GM12864 (cell line): ENCODE results near the gene DAB2IP.
A peak's percentile ranks its signal among the peaks of the same experiment; 100 is the strongest.

ENCODE experiments used
- DNase-seq: peaks from one replicate; pipeline ENCODE4 v3.0.0-alpha.2; 2011; ENCODE audit warnings: low read depth
- H3K4me3 ChIP-seq: 2 replicates; pipeline ENCODE4 v1.5.1; 2011; ENCODE audit warnings: mild to moderate bottlenecking, low read depth, low read length, control low read depth
- TF ChIP-seq, protein P1 (sequence below): IDR thresholded peaks from 2 replicates; pipeline ENCODE4 v1.5.1; 2011; ENCODE audit warnings: low read depth, mild to moderate bottlenecking, moderate library complexity, low read length, control low read depth, inconsistent platforms; ENCODE audit errors: missing control alignments

The DAB2IP gene

GRCh38 chr9:121822093-121823085 is 171.0 kb downstream of the DAB2IP start:
- TF ChIP-seq, protein P1, sequence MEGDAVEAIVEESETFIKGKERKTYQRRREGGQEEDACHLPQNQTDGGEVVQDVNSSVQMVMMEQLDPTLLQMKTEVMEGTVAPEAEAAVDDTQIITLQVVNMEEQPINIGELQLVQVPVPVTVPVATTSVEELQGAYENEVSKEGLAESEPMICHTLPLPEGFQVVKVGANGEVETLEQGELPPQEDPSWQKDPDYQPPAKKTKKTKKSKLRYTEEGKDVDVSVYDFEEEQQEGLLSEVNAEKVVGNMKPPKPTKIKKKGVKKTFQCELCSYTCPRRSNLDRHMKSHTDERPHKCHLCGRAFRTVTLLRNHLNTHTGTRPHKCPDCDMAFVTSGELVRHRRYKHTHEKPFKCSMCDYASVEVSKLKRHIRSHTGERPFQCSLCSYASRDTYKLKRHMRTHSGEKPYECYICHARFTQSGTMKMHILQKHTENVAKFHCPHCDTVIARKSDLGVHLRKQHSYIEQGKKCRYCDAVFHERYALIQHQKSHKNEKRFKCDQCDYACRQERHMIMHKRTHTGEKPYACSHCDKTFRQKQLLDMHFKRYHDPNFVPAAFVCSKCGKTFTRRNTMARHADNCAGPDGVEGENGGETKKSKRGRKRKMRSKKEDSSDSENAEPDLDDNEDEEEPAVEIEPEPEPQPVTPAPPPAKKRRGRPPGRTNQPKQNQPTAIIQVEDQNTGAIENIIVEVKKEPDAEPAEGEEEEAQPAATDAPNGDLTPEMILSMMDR: no peak
- no peak overlapping the region for H3K4me3 ChIP-seq
- DNase-seq: no peak

- no peak for DNase-seq
- H3K4me3 ChIP-seq: no peak overlapping the region
- TF ChIP-seq, protein P1: no peak
These were observed 172.2 kb downstream of the DAB2IP start for GRCh38 chr9:121823451-121824169.

DNA sequence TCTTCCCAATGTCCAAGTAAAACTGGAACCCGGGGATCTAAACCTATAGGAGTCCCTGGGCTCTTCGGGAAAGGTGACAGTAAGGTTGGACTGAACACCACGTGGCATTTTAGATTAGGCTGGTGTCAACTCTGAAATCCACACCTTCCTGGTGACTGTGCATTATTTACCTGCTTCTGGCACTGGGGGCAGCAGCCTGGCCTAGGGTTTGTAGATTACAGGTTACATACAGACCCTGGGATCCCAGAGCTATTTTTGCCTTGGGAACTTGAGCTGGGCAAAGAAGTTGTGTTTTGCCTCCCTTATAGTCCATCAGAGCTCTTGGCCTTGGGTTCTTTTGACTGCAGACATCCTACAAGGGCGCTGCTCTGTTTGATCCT is 173.2 kb downstream of the DAB2IP start:
- TF ChIP-seq, protein P1: peak; percentile 20
- no peak for DNase-seq
- no peak overlapping the region for H3K4me3 ChIP-seq

DNA sequence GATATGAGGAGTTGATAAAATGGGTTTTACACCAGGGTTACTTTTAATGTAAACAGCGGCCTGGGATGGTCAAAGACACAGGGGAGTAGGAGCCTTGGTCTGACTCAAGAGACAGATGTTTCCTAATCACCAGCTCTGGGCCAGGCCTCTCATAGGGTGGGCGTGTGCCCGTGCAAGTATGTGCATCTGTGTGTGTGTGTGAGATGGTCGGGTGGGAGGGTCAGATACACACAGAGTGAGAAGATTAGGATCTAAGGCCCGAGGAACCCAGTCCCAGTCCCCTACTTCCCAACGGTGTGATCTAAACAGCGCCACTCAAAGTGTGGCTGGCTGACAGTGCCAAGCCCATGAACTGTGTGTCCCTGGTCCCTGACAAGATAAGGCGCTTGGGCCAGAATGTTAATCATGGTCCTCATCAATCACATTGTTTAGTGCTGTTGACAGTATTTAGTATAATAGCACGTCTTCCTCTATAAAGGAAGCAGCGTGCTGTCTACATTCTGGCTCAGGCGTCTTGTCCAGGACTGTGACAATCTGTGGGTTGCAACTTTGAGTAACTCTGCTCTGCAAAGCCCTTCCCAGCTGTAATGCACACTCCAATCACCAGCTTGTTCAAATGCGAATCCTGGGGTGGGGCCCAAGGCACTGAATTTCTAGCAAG is 173.7 kb downstream of the DAB2IP start:
- no peak for DNase-seq
- H3K4me3 ChIP-seq: no peak overlapping the region
- TF ChIP-seq, protein P1: no peak

GRCh38 chr9:121826711-121827110 is 175.3 kb downstream of the DAB2IP start:
- TF ChIP-seq, protein P1: no peak
- H3K4me3 ChIP-seq: no peak overlapping the region

DNA sequence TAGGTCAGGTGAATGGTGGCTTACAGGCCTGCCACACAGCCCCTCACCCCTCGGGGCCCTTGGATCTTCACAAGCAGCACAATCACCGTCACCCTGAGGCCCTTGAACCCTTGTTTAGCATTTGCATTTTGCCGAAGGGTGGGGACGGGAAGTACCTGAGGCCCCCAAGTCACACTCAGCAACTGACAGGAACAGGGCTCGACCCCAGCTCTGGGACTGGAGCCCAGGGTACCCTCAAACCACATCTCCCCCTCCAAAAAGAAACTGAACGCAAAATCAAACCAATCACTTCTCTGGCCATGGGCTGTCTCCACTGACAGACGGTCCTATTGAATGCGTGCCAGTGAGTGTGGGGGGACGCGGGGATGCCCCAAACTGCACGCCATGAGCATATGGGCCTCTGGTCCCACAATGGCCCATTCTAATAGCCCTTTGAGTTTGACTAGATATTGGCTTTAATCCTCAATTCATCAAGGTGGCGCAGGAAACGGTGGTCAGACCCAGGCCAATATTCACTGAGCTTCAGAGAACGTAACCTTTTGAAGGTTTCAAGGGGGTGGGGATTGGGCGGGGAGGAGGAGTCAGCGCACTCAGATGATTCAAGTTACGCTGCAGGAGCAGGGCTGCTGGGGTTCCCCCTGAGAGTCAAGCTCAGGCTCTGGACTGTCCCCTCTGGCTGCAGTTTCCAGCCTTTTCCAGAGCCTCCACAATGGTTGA is 176.0 kb downstream of the DAB2IP start:
- no peak for DNase-seq
- TF ChIP-seq, protein P1: no peak
- H3K4me3 ChIP-seq: no peak overlapping the region

More at GRCh38 chr9:121826711-121827110, 175.3 kb downstream of the DAB2IP start:
- DNase-seq: no peak
